ENCODE results near the gene CDH18.

GRCh38 chr5:19975795-19976194 is 12.2 kb downstream of the CDH18 start:
- TF ChIP-seq CTCF (IDR thresholded peaks at IDR 0.05), result no peak
- no peak for TF ChIP-seq POLR2A (IDR thresholded peaks at IDR 0.05)

Measured in uterus (tissue), 2 donors.